Fibroblast of lung (primary cell): ENCODE measurements around the gene TMEM82. TPM values are rescaled to one million over a fixed set of nuclear protein-coding genes. Genes with fewer than 3 reads are reported as not detected.

Experiments used
- DNase-seq, 2 donors: peaks; one replicate each; pipeline versions ENCODE4 v3.0.0 to v3.0.0-alpha.2; 2010; ENCODE audit warnings: low read depth in 2 of 2
- H2AFZ ChIP-seq: 2 replicates; pipeline ENCODE4 v1.5.1; 2012; ENCODE audit warnings: low read length, control low read depth, inconsistent platforms
- H3K27ac ChIP-seq: 2 replicates; pipeline ENCODE4 v1.5.1; 2011; ENCODE audit warnings: low read length, control low read depth; ENCODE audit not compliant: insufficient read depth
- H3K27me3 ChIP-seq: 2 replicates; pipeline ENCODE4 v1.5.1; 2011; ENCODE audit warnings: mild to moderate bottlenecking, low read length; ENCODE audit not compliant: control insufficient read depth, insufficient read depth
- H3K36me3 ChIP-seq: 2 replicates; pipeline ENCODE4 v1.5.1; 2011; ENCODE audit warnings: low read length; ENCODE audit not compliant: control insufficient read depth, insufficient read depth
- H3K4me1 ChIP-seq: 2 replicates; pipeline ENCODE4 v1.5.1; 2011; ENCODE audit warnings: low read length; ENCODE audit not compliant: control insufficient read depth, insufficient read depth; ENCODE audit errors: extremely low read depth
- H3K4me2 ChIP-seq: 2 replicates; pipeline ENCODE4 v1.5.1; 2011; ENCODE audit warnings: low read length, control low read depth; ENCODE audit not compliant: insufficient read depth; ENCODE audit errors: extremely low read depth
- H3K4me3 ChIP-seq, 4 experiments: fragments of 200-600 bp in 1 of 4; sonication (generic) in 1 of 4; replicated peaks in 1 of 4; 2 replicates each; pipeline ENCODE4 v1.5.1; 2011 to 2016; ENCODE audit warnings: low read length in 4 of 4, low read depth in 3 of 4, mild to moderate bottlenecking in 3 of 4, control low read depth in 2 of 4, inconsistent platforms in 1 of 4, mixed read lengths in 1 of 4; ENCODE audit not compliant: insufficient read depth in 1 of 4; ENCODE audit errors: control extremely low read depth in 1 of 4
- H3K79me2 ChIP-seq: 2 replicates; pipeline ENCODE4 v1.5.1; 2012; ENCODE audit warnings: mild to moderate bottlenecking, low read length, inconsistent platforms; ENCODE audit not compliant: control insufficient read depth, insufficient read depth
- H3K9ac ChIP-seq: 2 replicates; pipeline ENCODE4 v1.5.1; 2011; ENCODE audit warnings: mild to moderate bottlenecking, low read length, control low read depth; ENCODE audit not compliant: insufficient read depth
- H3K9me3 ChIP-seq: 2 replicates; pipeline ENCODE4 v1.5.1; 2012; ENCODE audit warnings: low read depth, low read length; ENCODE audit not compliant: control insufficient read depth, insufficient read depth
- H4K20me1 ChIP-seq: 2 replicates; pipeline ENCODE4 v1.5.1; 2011; ENCODE audit warnings: low read length; ENCODE audit not compliant: control insufficient read depth, insufficient read depth; ENCODE audit errors: extremely low read depth
- EZH2 ChIP-seq: IDR thresholded peaks from 2 replicates; pipeline ENCODE4 v1.5.1; 2012; ENCODE audit warnings: low read length, control low read depth, mild to moderate bottlenecking; ENCODE audit errors: missing control alignments
- polyA plus RNA-seq, 2 donors: library from polyadenylated mRNA; depleted of rRNA in 1 of 2; stranded (reverse) in 1 of 2; unstranded in 1 of 2; fragments of >200 nt; gene quantifications; 2 replicates each; pipeline ENCODE4 v1.2.1, GENCODE V29; 2011 to 2012; ENCODE audit warnings: missing spikeins in 1 of 2
- total RNA-seq: library from RNA; depleted of rRNA; stranded (reverse); fragments of >200 nt; gene quantifications from 2 replicates; pipeline ENCODE4 v1.2.1, GENCODE V29; 2014
- TF ChIP-seq, protein P1 (sequence below), 2 donors: IDR thresholded peaks in 1 of 2; conservative IDR thresholded peaks in 1 of 2; 1 replicate in 1 of 2; 2 replicates in 1 of 2; pipeline ENCODE4 v1.5.1; 2011 to 2012; ENCODE audit warnings: low read length in 2 of 2, control low read depth in 1 of 2, inconsistent platforms in 1 of 2, low read depth in 1 of 2, mild to moderate bottlenecking in 1 of 2

The TMEM82 gene
- total and polyA plus RNA-seq, 2 donors (not counting 1 experiment from before 2014, with no cell fraction given) = not detected

DNA sequence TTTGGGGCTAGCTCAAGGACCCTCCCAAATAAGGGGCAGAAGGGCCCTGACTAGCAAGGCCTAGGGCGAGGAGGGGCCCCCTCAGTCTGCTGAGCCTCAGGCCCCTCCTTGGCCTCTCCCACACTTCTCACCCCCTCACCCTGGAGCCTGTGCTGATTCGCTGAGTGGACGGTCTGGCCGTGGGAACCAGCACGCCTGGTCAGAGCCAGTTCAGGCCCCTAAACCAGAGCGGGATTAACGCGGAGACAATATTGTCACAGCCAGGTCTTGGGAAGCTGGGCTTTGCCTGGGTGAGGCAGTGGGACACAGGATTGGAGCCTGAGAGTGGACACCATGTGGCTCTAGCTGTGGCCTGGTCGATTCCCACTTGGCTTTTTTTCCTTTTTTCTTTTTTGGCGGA, 11.5 kb downstream of the TMEM82 start:
- DNase-seq = no peak
- Histone ChIP-seq H3K4me1 (peaks cover 7% of the 10 kb centered on the region), H3K9ac (no peak overlapping the region), H3K9me3 (no peaks in the 10 kb centered on the region), H3K79me2 (no peaks in the 10 kb centered on the region), H3K4me2 (no peak overlapping the region), H3K27me3 (no peaks in the 10 kb centered on the region), H4K20me1 (no peaks in the 10 kb centered on the region), H3K36me3 (no peaks in the 10 kb centered on the region), H2AFZ (no peak overlapping the region), H3K27ac (no peak overlapping the region), H3K4me3 (no peak overlapping the region)
- TF ChIP-seq, protein P1, sequence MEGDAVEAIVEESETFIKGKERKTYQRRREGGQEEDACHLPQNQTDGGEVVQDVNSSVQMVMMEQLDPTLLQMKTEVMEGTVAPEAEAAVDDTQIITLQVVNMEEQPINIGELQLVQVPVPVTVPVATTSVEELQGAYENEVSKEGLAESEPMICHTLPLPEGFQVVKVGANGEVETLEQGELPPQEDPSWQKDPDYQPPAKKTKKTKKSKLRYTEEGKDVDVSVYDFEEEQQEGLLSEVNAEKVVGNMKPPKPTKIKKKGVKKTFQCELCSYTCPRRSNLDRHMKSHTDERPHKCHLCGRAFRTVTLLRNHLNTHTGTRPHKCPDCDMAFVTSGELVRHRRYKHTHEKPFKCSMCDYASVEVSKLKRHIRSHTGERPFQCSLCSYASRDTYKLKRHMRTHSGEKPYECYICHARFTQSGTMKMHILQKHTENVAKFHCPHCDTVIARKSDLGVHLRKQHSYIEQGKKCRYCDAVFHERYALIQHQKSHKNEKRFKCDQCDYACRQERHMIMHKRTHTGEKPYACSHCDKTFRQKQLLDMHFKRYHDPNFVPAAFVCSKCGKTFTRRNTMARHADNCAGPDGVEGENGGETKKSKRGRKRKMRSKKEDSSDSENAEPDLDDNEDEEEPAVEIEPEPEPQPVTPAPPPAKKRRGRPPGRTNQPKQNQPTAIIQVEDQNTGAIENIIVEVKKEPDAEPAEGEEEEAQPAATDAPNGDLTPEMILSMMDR (conservative IDR thresholded peaks at IDR 0.05 in 1 of 2, IDR thresholded peaks at IDR 0.05 in 1 of 2; ENCODE audit: low read depth in 1 of 2, low read length in 2 of 2) = no peak
- no peak for TF ChIP-seq EZH2

DNA sequence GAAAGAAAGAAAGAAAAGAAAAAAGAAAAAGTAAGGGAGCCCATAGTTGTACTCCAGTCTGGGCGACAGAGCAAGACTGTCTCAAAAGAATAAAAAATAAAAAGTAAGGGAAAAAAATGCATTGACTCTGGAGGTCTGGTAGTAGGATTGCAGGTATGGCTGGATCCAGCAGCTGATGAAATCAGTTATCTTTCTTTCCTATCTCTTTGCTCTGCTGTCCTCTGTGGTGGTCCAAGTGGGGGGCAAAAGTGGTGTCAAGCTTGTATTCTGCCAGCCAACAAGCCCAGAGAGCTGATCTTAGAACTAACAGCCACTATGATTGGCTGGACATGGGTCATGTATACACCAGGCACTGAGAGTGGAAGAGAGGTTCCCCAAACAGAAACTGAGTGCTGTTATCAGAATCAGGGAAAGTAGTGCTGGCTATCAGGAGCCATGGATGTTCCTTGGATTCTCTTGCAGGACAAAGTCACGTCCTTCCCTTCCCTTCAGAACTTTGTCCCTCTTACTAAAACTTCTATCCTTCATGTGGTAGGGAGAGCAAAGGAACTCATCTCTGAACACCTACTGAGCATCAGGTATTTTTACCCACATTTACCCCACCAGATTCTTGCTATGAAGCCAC, 12.8 kb downstream of the TMEM82 start:
- Histone ChIP-seq H3K27me3 (no peaks in the 10 kb centered on the region), H3K27ac (no peak overlapping the region), H3K4me2 (no peak overlapping the region), H2AFZ (no peak overlapping the region), H3K4me3 (no peak overlapping the region), H3K36me3 (no peaks in the 10 kb centered on the region), H4K20me1 (no peaks in the 10 kb centered on the region), H3K9me3 (no peaks in the 10 kb centered on the region), H3K79me2 (no peaks in the 10 kb centered on the region), H3K4me1 (peaks cover 9% of the 10 kb centered on the region), H3K9ac (no peak overlapping the region)
- no peak for TF ChIP-seq EZH2
- TF ChIP-seq, protein P1 (conservative IDR thresholded peaks at IDR 0.05 in 1 of 2, IDR thresholded peaks at IDR 0.05 in 1 of 2; ENCODE audit: low read depth in 1 of 2, low read length in 2 of 2) = no peak
- no peak for DNase-seq

DNA sequence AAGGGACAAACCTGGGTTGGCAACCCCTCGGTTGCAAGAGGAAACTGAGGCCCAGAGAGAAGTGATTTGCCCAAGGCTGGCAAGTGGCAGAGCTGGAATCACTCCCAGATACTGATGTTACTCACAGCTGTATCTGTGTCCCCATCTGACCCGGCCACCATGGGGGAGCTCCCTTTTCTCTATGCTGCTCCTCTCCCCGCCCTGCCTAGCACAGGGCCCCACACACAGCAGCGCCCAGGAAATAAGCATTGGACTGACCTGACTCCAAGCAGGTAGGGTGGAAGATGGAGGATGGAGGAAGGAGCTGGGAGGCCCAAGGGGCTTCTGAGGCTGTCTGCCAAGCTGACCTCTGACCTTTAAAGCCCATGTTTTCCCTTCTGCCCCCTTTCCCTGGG, 13.3 kb downstream of the TMEM82 start:
- Histone ChIP-seq H3K4me3 (no peak overlapping the region), H4K20me1 (no peaks in the 10 kb centered on the region), H3K4me2 (no peak overlapping the region), H3K79me2 (no peaks in the 10 kb centered on the region), H3K27me3 (no peaks in the 10 kb centered on the region), H3K36me3 (no peaks in the 10 kb centered on the region), H2AFZ (no peak overlapping the region), H3K9ac (no peak overlapping the region), H3K27ac (no peak overlapping the region), H3K4me1 (peaks cover 9% of the 10 kb centered on the region), H3K9me3 (no peaks in the 10 kb centered on the region)
- no peak for DNase-seq
- TF ChIP-seq, protein P1 (conservative IDR thresholded peaks at IDR 0.05 in 1 of 2, IDR thresholded peaks at IDR 0.05 in 1 of 2; ENCODE audit: low read depth in 1 of 2, low read length in 2 of 2) = no peak
- TF ChIP-seq EZH2 = no peak
